GM18907 (cell line): ENCODE measurements around the gene LEMD2.

Experiments used
- ATAC-seq: cut with Tn5 transposase; IDR thresholded peaks from one replicate; pipeline ENCODE4 v1.9.1; 2021; ENCODE audit warnings: mild to moderate bottlenecking, moderate library complexity; ENCODE audit not compliant: unreplicated experiment

Gene LEMD2

DNA sequence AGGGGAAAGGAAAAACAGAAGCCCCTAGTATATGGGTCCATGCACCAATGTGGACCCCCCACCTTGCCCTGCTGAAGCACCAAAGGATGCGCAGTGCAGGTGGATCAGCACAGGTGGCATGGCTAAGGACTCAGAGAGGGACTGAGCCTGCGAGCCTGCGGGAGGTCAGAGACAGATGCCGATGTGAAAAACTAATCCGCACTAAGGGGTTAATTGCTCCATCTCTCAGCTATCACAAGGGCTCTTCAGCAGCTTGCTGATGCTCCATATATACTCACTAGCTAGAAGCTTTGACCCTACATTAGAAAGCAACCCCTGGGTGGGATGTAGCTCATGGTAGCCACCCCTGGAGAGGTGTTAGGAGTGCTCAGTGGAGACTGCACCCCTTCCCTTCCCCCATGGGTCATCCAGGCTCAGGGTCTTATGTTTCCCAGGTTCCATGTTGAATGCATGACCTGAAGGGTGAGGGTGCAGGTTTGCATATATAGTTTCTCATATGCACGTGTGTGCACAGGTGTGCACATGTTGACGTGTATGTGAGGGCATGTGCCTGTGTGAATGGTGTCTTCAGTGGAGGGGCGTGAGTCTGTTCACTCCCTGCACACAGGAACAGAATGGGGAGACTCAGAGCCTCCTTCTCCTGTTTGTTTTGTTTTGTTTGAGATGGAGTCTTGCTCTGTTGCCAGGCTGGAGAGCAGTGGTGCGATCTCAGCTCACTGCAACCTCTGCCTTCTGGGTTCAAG is 28.9 kb downstream of the LEMD2 start:
- ATAC-seq, result no peak

- ATAC-seq, result no peak
Measured at GRCh38 chr6:33758815-33759216, 30.1 kb downstream of the LEMD2 start.

GRCh38 chr6:33757906-33758305 is 31.0 kb downstream of the LEMD2 start:
- ATAC-seq, result no peak

DNA sequence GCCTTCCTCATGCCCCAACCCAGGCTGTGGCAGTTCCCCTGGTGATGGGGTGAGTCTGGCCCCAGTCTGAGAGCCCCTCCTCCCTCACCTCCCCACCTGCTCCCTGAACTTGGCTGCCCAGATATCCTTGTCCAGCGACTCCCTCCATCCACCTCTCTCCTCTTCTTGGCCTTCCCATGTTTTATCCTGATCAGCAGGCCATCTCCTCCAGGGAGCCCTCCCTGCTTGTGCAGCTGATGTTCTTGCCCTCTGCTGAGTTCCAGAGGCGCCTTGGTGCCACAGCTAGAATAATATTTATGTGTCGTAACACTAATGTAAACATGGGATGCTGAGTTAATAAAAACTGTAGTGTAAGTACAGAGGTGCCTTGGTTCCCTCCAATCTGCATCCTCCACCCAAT is 31.8 kb downstream of the LEMD2 start:
- ATAC-seq, result no peak

DNA sequence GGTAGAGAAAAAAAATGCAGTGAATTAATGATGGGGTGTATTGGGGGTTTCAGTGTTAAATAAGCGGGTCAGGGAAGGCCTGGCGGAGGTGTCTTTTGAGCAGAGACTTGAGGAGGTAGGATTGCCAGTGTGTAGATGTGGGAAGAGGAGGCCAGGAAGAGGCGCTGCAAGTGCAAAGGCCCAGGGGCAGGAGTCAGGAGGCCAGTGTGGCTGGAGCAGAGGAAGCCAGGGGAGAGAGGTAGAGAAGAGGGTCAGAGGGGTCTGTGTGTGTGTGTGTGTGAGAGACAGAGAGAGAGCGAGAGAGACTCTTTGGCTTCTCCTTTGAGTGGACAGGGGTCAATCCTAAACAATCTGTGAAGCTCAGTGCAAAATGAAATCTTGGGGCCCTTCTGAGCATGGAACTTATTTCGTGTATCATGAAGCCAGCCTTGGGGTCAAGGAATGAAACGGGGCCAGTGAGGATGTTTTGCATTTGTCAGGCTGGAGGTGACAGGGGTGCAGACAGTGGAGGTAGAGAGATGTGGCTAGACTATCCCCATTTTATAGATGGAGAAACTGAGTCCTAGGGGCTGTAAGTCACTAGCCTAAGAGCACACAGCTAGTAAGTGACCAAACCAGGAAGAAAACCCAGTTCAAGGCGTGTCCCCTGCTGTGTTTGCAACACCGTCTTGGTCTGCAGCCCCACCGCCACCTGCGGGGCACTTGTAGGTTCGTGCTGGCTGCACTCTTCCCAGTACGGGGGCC is 32.5 kb downstream of the LEMD2 start:
- no peak for ATAC-seq

GRCh38 chr6:33755070-33755869 is 33.7 kb downstream of the LEMD2 start:
- no peak for ATAC-seq

DNA sequence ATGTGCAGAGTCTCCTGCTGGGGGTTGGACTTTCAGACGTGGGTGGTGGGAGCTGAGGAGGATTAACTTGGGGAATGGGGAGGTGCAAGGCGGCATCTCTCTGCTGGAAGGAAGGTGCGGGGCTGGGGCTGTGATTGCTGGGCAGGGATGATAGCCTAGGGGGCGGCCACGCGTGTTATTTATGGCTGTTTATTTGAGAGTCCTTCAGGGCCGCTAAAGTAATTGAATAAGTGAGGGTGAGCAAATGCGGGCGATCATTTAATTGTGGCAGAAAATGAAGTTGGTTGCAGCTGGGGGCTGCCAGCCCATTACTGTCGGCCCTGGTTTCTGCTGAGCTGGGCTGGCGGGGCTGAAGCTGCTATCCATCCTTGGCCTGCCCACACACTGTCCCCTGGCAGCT is 34.7 kb downstream of the LEMD2 start:
- no peak for ATAC-seq

- ATAC-seq, result no peak
Measured at GRCh38 chr6:33752646-33753015, 36.3 kb downstream of the LEMD2 start.

- no peak for ATAC-seq
Measured at GRCh38 chr6:33751771-33752645, 36.9 kb downstream of the LEMD2 start.

DNA sequence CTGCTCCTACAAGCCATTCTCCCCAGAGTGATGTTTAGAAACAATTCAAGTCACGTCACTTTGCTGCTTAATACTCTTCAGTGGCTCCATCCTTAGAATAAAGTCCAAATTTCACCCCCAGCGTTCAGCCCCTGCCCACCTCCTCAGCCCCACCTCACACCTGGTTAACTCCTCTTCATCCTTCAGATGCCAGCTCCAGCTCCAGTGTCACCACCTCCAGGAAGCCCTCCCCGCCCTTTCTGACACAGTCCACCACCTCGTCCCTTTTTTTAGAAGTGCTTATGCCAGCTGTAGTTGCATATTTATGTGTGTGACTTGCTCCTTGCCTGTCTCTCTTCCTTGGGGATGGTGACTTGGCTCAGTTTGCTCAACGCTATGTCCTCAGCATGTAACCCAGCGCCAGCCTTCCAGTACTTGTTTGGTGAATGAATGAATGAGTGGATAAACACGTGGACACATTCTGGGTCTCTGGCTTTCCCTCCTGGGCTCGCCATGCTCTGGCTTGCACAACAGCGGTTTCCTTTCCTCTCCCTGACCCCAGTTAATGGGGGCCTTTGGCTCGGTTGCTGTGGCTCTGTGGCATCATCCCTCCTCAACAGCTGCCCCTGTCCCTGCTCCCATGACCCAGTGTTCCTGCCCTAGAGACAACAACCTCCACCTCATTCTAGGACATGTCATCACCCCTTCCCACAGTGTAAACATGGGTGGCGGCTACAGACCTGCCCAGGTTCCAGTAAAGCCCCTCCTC is 38.5 kb downstream of the LEMD2 start:
- ATAC-seq, result no peak

GRCh38 chr6:33749401-33749800 is 39.5 kb downstream of the LEMD2 start:
- ATAC-seq, result no peak

GRCh38 chr6:33748841-33749240 is 40.1 kb downstream of the LEMD2 start:
- ATAC-seq, result no peak

DNA sequence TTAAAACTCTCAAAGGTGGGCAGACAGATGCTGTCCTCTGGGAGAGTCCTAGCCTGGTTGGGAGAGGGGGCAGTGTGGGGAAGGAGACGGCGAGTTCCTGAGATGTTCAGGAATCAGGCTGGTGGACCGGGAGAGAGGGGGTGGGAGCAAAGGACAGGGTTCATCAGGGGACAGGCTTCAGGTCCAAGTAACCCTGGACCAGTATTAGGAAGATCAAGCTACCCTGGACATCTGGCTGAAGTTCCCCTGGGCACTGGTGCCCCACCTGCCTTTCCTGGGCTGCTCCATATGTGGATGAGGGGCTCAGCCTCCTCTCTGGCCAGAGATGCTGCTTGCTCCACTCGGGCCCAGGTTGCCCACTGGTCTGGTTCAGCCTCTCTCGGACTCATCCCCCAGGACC is 41.1 kb downstream of the LEMD2 start:
- ATAC-seq, result no peak

DNA sequence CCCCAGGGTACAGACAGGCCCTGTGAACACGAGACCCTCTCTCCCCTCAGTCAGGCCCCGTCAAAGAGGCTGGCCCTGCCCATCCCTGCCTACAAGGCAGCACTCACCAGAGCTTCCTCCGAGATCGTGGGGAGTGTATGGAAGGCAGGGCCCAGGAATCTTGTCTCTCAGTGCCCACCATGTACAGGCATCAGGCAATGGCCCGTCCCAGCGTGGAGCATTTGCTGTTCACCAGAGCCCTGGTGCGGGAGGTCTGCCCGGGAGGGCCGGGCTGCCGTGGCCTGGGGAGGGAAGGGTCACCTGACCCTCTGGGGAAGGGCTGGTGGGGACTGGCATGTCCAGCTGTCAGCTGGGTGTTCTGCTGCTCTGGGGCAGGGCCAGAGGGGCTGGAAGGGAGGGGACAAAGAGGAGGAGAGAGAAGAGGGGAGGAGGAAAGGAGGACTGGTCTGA is 42.3 kb downstream of the LEMD2 start, which contains the start of gene IP6K3:
Gene IP6K3 (minus strand): TSS at position 255 of the 450 bp plus-strand sequence. CDS start 11,429 bp downstream, outside the sequence.
- no peak for ATAC-seq

- ATAC-seq, result no peak
Measured at GRCh38 chr6:33746036-33746600, 42.8 kb downstream of the LEMD2 start.

GRCh38 chr6:33745548-33745947 is 43.4 kb downstream of the LEMD2 start:
- no peak for ATAC-seq

GRCh38 chr6:33744895-33745546 is 43.9 kb downstream of the LEMD2 start:
- ATAC-seq, result no peak

DNA sequence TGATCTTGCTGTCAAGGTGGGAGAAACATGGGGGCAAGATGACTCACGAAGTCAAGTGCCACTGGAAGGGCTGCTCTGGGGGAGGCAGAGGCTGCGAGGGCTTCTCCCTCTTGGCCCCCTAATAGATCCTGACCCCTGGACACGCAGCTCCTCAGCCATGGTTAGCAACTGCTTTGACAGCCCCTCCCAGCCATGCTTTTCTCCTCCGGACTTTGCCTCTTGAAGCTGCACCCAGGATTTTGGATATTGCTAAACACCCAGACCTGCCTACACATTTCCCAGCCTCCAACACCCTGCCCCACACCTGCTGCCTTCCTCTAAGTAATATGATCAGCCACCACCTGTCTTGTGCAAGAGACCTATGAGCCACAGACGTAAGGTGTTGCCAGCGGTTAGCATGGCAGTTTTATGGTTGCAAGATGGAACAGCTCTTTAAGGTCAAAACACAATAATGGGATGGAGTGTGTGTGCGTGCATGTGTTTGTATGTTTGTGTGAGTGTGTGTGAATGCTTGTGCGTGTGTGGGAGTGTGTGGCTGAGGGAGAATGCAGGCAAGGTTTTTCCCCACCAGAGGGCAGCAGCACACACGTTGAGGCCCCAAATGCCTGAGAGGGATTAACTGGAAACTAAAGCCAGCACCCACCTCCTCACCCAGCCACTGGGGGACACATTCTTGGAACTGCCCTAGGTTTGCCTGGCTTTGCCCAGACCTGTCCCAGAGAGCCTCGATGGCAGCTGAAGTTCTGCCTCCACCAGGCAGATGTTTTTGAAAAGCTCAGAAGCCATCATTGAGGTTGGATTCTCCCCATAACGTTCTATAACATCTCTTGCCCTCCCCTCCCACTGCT is 44.7 kb downstream of the LEMD2 start:
- no peak for ATAC-seq
